ENCODE results near the gene RPTOR. TPM values are rescaled to one million over a fixed set of nuclear protein-coding genes. Genes with fewer than 3 reads are reported as not detected.

The RPTOR gene
- total RNA-seq, 1 donor: 30.0 TPM

DNA sequence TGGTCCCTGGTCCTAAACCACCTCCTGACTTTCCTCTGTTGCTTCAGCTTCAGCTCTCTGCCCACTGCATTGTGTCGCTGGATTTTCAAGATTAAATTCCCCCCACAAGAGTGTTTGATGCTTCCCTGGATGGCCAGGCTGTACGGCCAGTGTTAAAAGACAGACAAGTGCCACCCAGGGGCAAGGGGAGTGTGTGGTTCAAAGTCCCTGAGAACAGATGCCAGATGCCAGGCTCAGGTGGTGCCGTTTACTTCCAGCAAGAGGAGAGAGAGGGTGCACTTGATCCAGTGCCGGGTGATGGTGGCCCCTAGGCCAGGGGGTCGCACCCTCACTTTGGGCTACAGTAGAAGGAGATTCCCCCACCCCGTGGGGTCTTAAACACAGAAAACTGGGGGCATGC lies 109.2 kb downstream of the RPTOR start:
- no peak for DNase-seq (ENCODE audit: low read depth)
- TF ChIP-seq, protein P1, sequence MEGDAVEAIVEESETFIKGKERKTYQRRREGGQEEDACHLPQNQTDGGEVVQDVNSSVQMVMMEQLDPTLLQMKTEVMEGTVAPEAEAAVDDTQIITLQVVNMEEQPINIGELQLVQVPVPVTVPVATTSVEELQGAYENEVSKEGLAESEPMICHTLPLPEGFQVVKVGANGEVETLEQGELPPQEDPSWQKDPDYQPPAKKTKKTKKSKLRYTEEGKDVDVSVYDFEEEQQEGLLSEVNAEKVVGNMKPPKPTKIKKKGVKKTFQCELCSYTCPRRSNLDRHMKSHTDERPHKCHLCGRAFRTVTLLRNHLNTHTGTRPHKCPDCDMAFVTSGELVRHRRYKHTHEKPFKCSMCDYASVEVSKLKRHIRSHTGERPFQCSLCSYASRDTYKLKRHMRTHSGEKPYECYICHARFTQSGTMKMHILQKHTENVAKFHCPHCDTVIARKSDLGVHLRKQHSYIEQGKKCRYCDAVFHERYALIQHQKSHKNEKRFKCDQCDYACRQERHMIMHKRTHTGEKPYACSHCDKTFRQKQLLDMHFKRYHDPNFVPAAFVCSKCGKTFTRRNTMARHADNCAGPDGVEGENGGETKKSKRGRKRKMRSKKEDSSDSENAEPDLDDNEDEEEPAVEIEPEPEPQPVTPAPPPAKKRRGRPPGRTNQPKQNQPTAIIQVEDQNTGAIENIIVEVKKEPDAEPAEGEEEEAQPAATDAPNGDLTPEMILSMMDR (IDR thresholded peaks at IDR 0.05; ENCODE audit: insufficient read depth, low read length): no peak

DNA sequence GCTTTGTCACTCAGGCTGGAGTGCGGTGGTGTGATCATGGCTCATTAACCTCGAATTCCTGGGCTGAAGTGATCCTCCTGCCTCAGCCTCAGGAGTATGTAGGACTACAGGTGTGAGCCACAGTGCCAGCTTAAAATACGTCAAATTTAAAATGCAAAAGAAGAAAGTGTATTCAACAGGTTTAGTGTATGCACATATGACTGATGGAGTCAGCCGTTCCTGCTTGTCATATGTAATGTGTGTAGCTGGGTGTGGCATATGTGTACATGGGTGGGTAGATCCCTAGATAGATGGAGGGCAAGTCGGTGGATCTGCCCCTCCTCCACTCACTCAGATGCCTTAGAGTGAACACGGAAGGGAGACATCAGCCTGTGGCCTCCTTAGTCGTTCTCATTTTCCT lies 111.0 kb downstream of the RPTOR start:
- no peak overlapping the region for H3K4me3 ChIP-seq (ENCODE audit: low read depth, low read length)
- no peak for DNase-seq (ENCODE audit: low read depth)
- TF ChIP-seq, protein P1 (IDR thresholded peaks at IDR 0.05; ENCODE audit: insufficient read depth, low read length): no peak

More for the DNA sequence above, 109.2 kb downstream of the RPTOR start:
- no peak overlapping the region for H3K4me3 ChIP-seq (ENCODE audit: low read depth, low read length)

DNA sequence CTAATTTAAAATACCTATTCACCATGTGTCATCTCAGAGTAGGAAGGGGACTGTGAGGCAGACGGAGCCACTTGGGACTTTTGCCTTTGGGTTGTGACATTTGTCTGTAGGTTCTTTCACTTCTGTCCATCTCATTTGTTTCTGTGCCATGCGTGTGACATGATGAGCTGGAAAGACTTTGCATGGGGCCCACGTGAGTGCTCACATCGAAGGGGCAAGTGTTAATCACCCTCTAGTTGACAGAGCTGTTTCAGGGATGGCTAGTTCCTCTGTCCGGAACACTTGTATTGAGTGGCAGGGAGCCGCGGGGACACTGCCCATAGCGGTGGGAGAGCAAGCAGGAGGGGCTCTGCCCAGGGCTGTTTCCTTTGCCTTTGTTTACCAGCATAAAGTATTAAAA lies 112.0 kb downstream of the RPTOR start:
- H3K4me3 ChIP-seq (ENCODE audit: low read depth, low read length): no peak overlapping the region
- no peak for DNase-seq (ENCODE audit: low read depth)
- TF ChIP-seq, protein P1 (IDR thresholded peaks at IDR 0.05; ENCODE audit: insufficient read depth, low read length): no peak

DNA sequence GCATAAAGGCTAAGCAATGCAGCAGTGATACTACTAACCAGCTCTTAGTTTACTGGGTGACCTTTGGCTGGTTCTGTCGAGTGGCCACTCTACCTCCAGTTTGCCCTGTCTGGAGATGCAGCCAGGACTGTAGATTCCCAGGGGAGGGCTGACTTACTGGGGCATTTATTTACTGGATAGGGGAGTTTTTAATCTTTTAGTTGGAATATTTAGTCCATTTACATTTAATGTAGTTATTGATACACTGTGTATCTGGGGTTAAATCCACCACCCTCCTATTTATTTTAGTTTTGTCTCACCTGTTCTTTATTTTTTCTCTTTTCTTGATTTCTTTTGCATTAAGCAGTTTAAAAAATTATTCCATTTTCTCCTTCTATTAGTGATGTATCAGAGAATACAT lies 112.9 kb downstream of the RPTOR start:
- TF ChIP-seq, protein P1 (IDR thresholded peaks at IDR 0.05; ENCODE audit: insufficient read depth, low read length): no peak
- H3K4me3 ChIP-seq (ENCODE audit: low read depth, low read length): no peak overlapping the region
- no peak for DNase-seq (ENCODE audit: low read depth)

DNA sequence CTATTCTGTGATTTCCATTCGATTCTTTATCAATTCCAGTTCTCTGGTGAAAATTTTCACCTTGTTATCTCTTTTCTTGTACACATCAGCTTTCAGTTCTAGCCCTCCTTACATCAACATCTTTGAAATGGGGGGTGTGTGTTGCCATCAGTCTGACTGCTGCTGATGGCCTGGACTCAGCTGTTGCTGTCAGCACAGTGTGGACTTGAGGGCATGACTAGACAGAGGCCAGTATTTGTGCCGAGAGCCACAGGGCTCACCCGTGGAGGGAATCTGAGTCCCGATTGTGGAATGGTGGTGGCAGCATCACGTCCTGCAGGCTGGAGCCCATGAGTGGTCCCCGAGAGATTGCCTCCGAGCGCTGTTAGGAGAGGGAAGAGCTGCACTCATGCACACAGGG lies 114.2 kb downstream of the RPTOR start:
- no peak for DNase-seq (ENCODE audit: low read depth)
- TF ChIP-seq, protein P1 (IDR thresholded peaks at IDR 0.05; ENCODE audit: insufficient read depth, low read length): no peak
- no peak overlapping the region for H3K4me3 ChIP-seq (ENCODE audit: low read depth, low read length)

DNA sequence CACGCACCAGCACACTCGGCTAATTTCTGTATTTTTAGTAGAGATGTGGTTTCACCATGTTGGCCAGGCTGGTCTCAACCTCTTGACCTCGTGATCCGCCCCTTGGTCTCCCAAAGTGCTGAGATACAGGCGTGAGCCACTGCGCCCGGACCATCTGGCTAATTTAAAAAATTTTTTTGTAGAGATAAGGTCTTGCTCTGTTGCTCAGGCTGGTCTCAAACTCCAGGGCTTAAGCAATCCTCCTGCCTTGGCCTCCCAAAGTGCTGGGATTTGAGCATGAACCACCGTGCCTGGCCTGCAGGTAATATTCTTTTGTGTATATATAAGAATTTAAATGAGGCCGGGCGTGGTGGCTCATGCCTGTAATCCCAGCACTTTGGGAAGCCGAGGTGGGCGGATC lies 115.0 kb downstream of the RPTOR start:
- H3K4me3 ChIP-seq (ENCODE audit: low read depth, low read length): no peak overlapping the region
- no peak for DNase-seq (ENCODE audit: low read depth)
- TF ChIP-seq, protein P1 (IDR thresholded peaks at IDR 0.05; ENCODE audit: insufficient read depth, low read length): no peak

DNA sequence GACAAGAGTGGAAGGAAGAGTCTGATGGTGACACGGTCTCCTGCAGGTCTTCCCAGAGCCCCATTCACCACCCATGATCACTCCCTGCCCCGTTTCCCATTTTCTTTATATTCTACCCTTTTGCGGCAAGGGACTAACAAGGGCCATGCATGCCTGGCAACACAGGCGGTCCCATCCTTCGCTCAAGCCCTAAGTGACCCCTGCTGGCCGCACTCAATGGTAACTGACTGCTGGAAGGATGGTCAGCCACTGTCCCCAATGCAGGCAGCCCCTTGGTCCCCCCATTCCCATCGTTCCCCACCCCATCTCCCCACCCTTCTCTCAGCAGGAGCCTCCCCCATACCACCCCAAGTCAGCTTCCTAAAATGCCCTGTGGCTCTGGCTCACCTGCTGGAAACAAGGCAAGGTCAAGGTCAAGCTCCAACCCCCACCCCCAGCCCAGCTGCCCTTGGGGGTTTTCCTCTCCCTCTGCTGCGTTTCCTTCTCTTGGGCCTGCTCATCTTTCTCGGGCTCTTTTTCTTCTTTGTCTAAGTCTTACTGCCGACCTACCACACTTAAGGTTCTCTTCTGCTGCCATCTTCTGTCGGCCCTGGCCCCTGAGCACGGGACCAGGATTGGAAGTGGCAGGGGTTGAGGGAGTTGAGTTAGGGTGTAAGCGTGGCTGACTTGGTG lies 116.0 kb downstream of the RPTOR start:
- DNase-seq (ENCODE audit: low read depth): no peak
- TF ChIP-seq, protein P1 (IDR thresholded peaks at IDR 0.05; ENCODE audit: insufficient read depth, low read length): no peak
- no peak overlapping the region for H3K4me3 ChIP-seq (ENCODE audit: low read depth, low read length)

Measured in fibroblast of the aortic adventitia (primary cell).